HCT116 (cell line): ENCODE measurements around the gene SLC7A5. TPM values are rescaled to one million over a fixed set of nuclear protein-coding genes. Genes with fewer than 3 reads are reported as not detected.

Experiments used
- ATAC-seq: fragments of 200-7000 bp; cut with Tn5 transposase; 2 replicates; pipeline ENCODE4 v1.9.1; 2020; ENCODE audit warnings: mild to moderate bottlenecking, moderate library complexity
- BruUV-seq: library from RNA; stranded (reverse); fragments of 400-500 nt; replicated peaks from 2 replicates; lab custom pipeline; 2021; lab: Mats Ljungman, UMichigan
- CTCF ChIA-PET: fragments of 300-600 bp; sonication (Branson Sonifier 250); formaldehyde crosslinking; loops from one replicate; lab custom pipeline; 2021; ENCODE audit warnings: antibody characterized with exemption; lab: Charles Lee
- POLR2A ChIA-PET: fragments of 300-600, 350-600 bp; sonication (Branson Sonifier 250); formaldehyde crosslinking; loops from one replicate; lab custom pipeline; 2021; ENCODE audit warnings: antibody characterized with exemption; lab: Charles Lee
- RAD21 ChIA-PET, 2 experiments: fragments of 300-600 bp; sonication (Branson Sonifier 250); formaldehyde crosslinking; loops; one replicate each; lab custom pipeline; 2023; ENCODE audit warnings: low total read pairs in 2 of 2; ENCODE audit not compliant: uncharacterized antibody in 2 of 2, unreplicated experiment in 2 of 2, low non-redundant PET in 1 of 2; lab: Charles Lee
- DNase-seq: peaks from one replicate; pipeline ENCODE4 v3.0.0-alpha.2; 2010; ENCODE audit warnings: low read depth, low spot score
- H2AFZ ChIP-seq: fragments of 200-600 bp; shearing (Covaris generic), sonication (generic); 2 replicates; pipeline ENCODE4 v1.6.1; 2017; ENCODE audit warnings: low read depth, mixed run types, mixed read lengths, antibody characterized with exemption, low read length; ENCODE audit not compliant: poor library complexity, severe bottlenecking
- H3K27ac ChIP-seq: 2 replicates; pipeline ENCODE4 v1.5.1; 2012; ENCODE audit warnings: low read depth, low read length
- H3K27me3 ChIP-seq: fragments of 200-600 bp; sonication (generic); 2 replicates; pipeline ENCODE4 v1.6.1; 2016; ENCODE audit warnings: mixed run types, low read length, mixed read lengths; ENCODE audit not compliant: insufficient read depth
- H3K36me3 ChIP-seq, 2 experiments: fragments of 200-500 bp in 1 of 2; fragments of 200-600 bp in 1 of 2; sonication (Bioruptor generic) in 1 of 2; sonication (generic) in 1 of 2; 2 replicates each; pipeline versions ENCODE4 v1.5.1 to v1.6.1; 2014 to 2016; ENCODE audit warnings: low read length in 2 of 2, inconsistent platforms in 1 of 2, mixed read lengths in 1 of 2, mixed run types in 1 of 2; ENCODE audit not compliant: insufficient read depth in 2 of 2, control insufficient read depth in 1 of 2
- H3K4me1 ChIP-seq, 2 experiments: fragments of 200-600 bp in 1 of 2; sonication (generic) in 1 of 2; 2 replicates each; pipeline versions ENCODE4 v1.5.1 to v1.6.1; 2012 to 2017; ENCODE audit warnings: low read length in 2 of 2, inconsistent platforms in 1 of 2, mild to moderate bottlenecking in 1 of 2, mixed read lengths in 1 of 2, mixed run types in 1 of 2, moderate library complexity in 1 of 2; ENCODE audit not compliant: insufficient read depth in 2 of 2, control insufficient read depth in 1 of 2
- H3K4me2 ChIP-seq: fragments of 200-600 bp; sonication (generic); 2 replicates; pipeline ENCODE4 v1.6.1; 2017; ENCODE audit warnings: mixed run types, low read length, mixed read lengths
- H3K4me3 ChIP-seq, 2 experiments: fragments of 200-600 bp in 1 of 2; sonication (generic) in 1 of 2; replicated peaks in 1 of 2; 2 replicates each; pipeline ENCODE4 v1.5.1; 2011 to 2016; ENCODE audit warnings: low read length in 2 of 2, control low read depth in 1 of 2, low read depth in 1 of 2, mild to moderate bottlenecking in 1 of 2, mixed read lengths in 1 of 2, mixed run types in 1 of 2
- H3K79me2 ChIP-seq: fragments of 200-600 bp; sonication (generic); 2 replicates; pipeline ENCODE4 v1.6.1; 2017; ENCODE audit warnings: mild to moderate bottlenecking, mixed run types, low read length, moderate library complexity, mixed read lengths; ENCODE audit not compliant: insufficient read depth
- H3K9ac ChIP-seq: fragments of 200-600 bp; sonication (generic); 2 replicates; pipeline ENCODE4 v1.6.1; 2016; ENCODE audit warnings: low read length, mixed read lengths
- H3K9me2 ChIP-seq: fragments of 200-600 bp; sonication (generic), shearing (Covaris generic); 2 replicates; pipeline ENCODE4 v1.6.1; 2017; ENCODE audit warnings: mixed run types, mild to moderate bottlenecking, moderate library complexity; ENCODE audit not compliant: insufficient read depth
- H3K9me3 ChIP-seq, 2 experiments: fragments of 200-500 bp in 1 of 2; fragments of 200-600 bp in 1 of 2; sonication (Bioruptor generic) in 1 of 2; sonication (generic) in 1 of 2; 2 replicates each; pipeline ENCODE4 v1.6.1; 2014 to 2017; ENCODE audit warnings: low read length in 2 of 2, mixed read lengths in 2 of 2, inconsistent platforms in 1 of 2, low read depth in 1 of 2, mild to moderate bottlenecking in 1 of 2, mixed run types in 1 of 2, moderate library complexity in 1 of 2; ENCODE audit not compliant: control insufficient read depth in 1 of 2, insufficient read depth in 1 of 2
- H4K20me1 ChIP-seq: fragments of 200-600 bp; sonication (generic), shearing (Covaris generic); 2 replicates; pipeline ENCODE4 v1.6.1; 2017; ENCODE audit warnings: mixed run types, mild to moderate bottlenecking, moderate library complexity; ENCODE audit not compliant: insufficient read depth
- CBX3 ChIP-seq: IDR thresholded peaks from 2 replicates; pipeline ENCODE4 v1.6.1; 2012; ENCODE audit warnings: low read depth
- ELF1 ChIP-seq: IDR thresholded peaks from 2 replicates; pipeline ENCODE4 v1.6.1; 2012; ENCODE audit warnings: low read depth, borderline replicate concordance
- EZH2phosphoT487 ChIP-seq: fragments of 200-600 bp; IDR thresholded peaks from 2 replicates; pipeline ENCODE4 v1.6.1; 2018; ENCODE audit warnings: antibody characterized with exemption, borderline replicate concordance
- FOSL1 ChIP-seq: IDR thresholded peaks from 2 replicates; pipeline ENCODE4 v1.6.1; 2012; ENCODE audit warnings: low read depth
- RAD21 ChIP-seq: IDR thresholded peaks from 2 replicates; pipeline ENCODE4 v1.6.1; 2012; ENCODE audit warnings: low read depth, mild to moderate bottlenecking
- SIN3A ChIP-seq: IDR thresholded peaks from 2 replicates; pipeline ENCODE4 v1.6.1; 2012; ENCODE audit warnings: low read depth
- YY1 ChIP-seq: IDR thresholded peaks from 2 replicates; pipeline ENCODE4 v1.6.1; 2011; ENCODE audit warnings: low read length, low read depth, moderate library complexity, mild to moderate bottlenecking; ENCODE audit not compliant: insufficient replicate concordance; ENCODE audit errors: extremely low read depth
- intact Hi-C: fragments of 100-400 bp; cut with micrococcal nuclease; formaldehyde crosslinking; loops from 2 replicates; pipeline ENCODE4 v1.10.0; 2022
- total RNA-seq: library from RNA; stranded (reverse); gene quantifications from one replicate; pipeline ENCODE4 v1.2.1, GENCODE V29; 2021; ENCODE audit not compliant: unreplicated experiment
- TF ChIP-seq, protein P1 (sequence below): IDR thresholded peaks from 2 replicates; pipeline ENCODE4 v1.6.1; 2012
- TF ChIP-seq, protein P2 (sequence below): IDR thresholded peaks from 2 replicates; pipeline ENCODE4 v1.6.1; 2012; ENCODE audit warnings: low read depth

Gene SLC7A5
- total RNA-seq, 1 experiment from 2014 or later = 482 TPM

GRCh38 chr16:87809150-87809902 is 60.0 kb downstream of the SLC7A5 start:
- intact Hi-C loops = no loop called here
- DNase-seq = no peak
- TF ChIP-seq RAD21 (no peak), FOSL1 (no peak)
- no peaks in the 10 kb centered on the region for H3K9me3 ChIP-seq
- CTCF ChIA-PET = interaction anchor here (0.7 kb wide), 1 partner anchor 41 kb away, joined by 3 read pairs; no protein-coding TSS in a partner anchor
- peaks cover 21 to 23% of the 10 kb centered on the region in 2 experiments for H3K4me1 ChIP-seq
- no peak overlapping the region for H3K27ac ChIP-seq
- no peaks in the 10 kb centered on the region for H3K36me3 ChIP-seq
- RAD21 ChIA-PET = no interaction called here
- no peaks in the 10 kb centered on the region for H3K9me2 ChIP-seq
- no peaks in the 10 kb centered on the region for H4K20me1 ChIP-seq
- no peak overlapping the region for H3K4me3 ChIP-seq
- H3K27me3 ChIP-seq = no peaks in the 10 kb centered on the region
- H2AFZ ChIP-seq = no peak overlapping the region
- no peak overlapping the region for H3K4me2 ChIP-seq
- POLR2A ChIA-PET = no interaction called here
- BruUV-seq = no TSS peak
- H3K79me2 ChIP-seq = no peaks in the 10 kb centered on the region
- H3K9ac ChIP-seq = no peak overlapping the region
- ATAC-seq = no peak

GRCh38 chr16:87808108-87808507 is 61.2 kb downstream of the SLC7A5 start:
- Histone ChIP-seq H3K9me3 (no peaks in the 10 kb centered on the region), H3K9ac (no peak overlapping the region), H3K27me3 (no peaks in the 10 kb centered on the region), H3K4me1 (peaks cover 21 to 23% of the 10 kb centered on the region in 2 experiments), H3K4me3 (no peak overlapping the region), H3K4me2 (no peak overlapping the region), H4K20me1 (no peaks in the 10 kb centered on the region), H2AFZ (no peak overlapping the region), H3K79me2 (no peaks in the 10 kb centered on the region), H3K9me2 (no peaks in the 10 kb centered on the region), H3K27ac (no peak overlapping the region), H3K36me3 (no peaks in the 10 kb centered on the region)
- no TSS peak for BruUV-seq
- ATAC-seq (no peak), DNase-seq (no peak)
- RAD21 ChIA-PET = interaction anchor here in 1 of 2 experiments (1.8 kb wide), 1 partner anchor 29 kb away, joined by 6 read pairs; no protein-coding TSS in a partner anchor
- intact Hi-C loops = no loop called here
- CTCF ChIA-PET = interaction anchor here (2.6 to 2.8 kb wide), 2 partner anchors 29 to 42 kb away, joined by 10 to 17 read pairs; no protein-coding TSS in a partner anchor
- POLR2A ChIA-PET = interaction anchor here (0.7 to 3.0 kb wide), 8 partner anchors 14 to 61 kb away, joined by 3 to 19 read pairs (median 5); partner anchors contain the start of genes KLHDC4 and SLC7A5
- no peak for TF ChIP-seq SIN3A
- no peak for TF ChIP-seq EZH2phosphoT487
- TF ChIP-seq, protein P1, sequence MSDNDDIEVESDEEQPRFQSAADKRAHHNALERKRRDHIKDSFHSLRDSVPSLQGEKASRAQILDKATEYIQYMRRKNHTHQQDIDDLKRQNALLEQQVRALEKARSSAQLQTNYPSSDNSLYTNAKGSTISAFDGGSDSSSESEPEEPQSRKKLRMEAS = no peak
- TF ChIP-seq, protein P2, sequence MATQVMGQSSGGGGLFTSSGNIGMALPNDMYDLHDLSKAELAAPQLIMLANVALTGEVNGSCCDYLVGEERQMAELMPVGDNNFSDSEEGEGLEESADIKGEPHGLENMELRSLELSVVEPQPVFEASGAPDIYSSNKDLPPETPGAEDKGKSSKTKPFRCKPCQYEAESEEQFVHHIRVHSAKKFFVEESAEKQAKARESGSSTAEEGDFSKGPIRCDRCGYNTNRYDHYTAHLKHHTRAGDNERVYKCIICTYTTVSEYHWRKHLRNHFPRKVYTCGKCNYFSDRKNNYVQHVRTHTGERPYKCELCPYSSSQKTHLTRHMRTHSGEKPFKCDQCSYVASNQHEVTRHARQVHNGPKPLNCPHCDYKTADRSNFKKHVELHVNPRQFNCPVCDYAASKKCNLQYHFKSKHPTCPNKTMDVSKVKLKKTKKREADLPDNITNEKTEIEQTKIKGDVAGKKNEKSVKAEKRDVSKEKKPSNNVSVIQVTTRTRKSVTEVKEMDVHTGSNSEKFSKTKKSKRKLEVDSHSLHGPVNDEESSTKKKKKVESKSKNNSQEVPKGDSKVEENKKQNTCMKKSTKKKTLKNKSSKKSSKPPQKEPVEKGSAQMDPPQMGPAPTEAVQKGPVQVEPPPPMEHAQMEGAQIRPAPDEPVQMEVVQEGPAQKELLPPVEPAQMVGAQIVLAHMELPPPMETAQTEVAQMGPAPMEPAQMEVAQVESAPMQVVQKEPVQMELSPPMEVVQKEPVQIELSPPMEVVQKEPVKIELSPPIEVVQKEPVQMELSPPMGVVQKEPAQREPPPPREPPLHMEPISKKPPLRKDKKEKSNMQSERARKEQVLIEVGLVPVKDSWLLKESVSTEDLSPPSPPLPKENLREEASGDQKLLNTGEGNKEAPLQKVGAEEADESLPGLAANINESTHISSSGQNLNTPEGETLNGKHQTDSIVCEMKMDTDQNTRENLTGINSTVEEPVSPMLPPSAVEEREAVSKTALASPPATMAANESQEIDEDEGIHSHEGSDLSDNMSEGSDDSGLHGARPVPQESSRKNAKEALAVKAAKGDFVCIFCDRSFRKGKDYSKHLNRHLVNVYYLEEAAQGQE = no peak
- TF ChIP-seq ELF1 = no peak
- no peak for TF ChIP-seq FOSL1
- TF ChIP-seq CBX3 = no peak
- TF ChIP-seq YY1 = no peak
